Putamen (tissue), 1 donor: Measurements from ENCODE around the gene CTIF.

Experiments
- DNase-seq: peaks from one replicate; pipeline ENCODE4 v3.0.0-alpha.2; 2016; ENCODE audit warnings: low spot score

CTIF gene

GRCh38 chr18:48667276-48668254, 128.7 kb downstream of the CTIF start:
- no peak for DNase-seq

DNA sequence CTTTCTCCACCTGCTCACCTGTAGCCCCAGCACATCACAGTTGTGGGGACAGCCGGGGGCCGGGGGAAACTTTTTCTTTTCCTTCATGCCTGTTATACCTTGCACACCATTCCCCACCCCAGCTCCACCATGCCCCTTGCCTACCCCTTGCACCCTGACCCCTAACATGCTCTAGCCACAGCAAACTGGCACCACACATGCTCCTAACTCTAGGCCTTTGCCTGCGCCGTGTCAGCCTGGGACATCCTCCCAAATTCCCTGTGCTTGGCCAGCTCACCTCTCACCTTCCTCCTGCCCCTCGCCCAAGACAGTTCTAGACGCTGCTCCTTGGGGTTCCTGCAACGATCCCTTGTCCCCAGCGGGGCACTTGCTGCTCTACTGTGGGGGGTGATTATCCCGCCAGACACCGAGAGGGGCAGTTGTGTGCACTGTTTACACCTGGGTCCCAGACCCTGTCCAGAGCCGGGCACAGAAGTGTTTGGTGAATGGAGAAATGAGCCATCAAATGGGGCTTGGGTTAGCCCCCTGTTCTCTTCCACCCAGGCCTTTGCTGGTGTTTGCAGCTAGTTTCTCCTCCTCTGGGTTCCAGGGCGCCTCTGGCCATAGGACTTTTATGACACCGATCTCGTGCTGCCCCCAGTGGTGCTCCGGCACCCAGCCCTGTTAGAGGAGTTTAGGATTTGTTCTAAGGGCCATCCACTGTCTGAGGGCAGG, 129.8 kb downstream of the CTIF start:
- no peak for DNase-seq

DNA sequence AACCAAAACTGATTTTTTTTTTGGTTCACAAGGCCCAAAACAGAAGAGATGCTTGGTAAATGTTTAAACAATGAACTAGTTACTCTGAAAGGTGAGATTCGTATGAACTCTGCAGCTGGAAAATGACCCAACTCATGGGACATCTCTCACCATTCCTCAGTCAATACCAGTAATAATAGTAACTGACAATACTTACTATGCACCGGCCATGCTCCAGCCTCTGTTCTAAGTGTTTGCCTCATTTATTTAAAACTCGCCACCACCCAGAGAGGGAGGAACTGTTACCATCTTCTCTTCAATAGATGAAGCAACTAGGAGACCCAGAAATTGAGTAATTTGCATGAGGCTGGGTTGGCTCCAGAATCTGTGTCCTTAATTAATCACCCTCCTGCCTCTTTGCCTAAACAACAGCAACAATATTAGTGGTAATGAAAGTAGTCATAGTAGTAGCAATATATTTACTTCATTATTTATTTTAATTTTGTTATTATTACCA, 130.4 kb downstream of the CTIF start:
- no peak for DNase-seq

DNA sequence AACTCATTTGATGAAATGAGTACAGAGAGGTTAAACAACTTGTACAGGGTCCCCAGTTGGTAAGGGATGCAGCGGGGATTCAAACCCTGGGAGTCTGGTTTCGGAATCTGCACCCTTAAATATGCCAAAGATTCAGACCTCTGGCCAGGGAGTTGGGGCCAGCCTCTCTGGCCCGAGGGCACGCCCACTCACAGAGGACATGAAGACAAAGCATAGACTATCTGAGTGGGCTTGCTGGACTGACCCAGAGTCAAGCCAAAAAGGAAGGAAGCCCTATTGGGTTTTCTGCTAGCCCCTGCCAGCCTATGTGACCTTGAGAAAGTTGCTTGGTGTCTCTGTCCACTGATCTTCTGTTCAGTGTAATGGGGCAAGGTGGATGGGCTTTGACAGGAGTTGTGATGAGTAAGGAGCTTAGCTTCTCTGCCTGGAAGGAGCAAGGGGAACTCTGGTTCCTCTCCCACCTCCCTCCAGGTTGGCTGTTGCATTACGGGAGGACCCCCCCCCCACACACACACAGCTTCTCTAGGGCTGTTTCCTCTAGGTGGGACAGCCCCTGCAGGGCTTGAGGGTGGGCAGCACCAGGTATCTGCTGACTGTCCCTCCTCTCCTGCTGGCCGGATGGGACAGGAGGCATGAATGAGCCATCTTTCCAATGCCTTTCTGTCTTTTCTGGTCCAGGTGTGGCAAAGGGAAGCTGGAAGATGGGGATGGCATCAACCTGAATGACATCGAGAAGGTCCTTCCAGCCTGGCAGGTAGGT, 131.3 kb downstream of the CTIF start:
- DNase-seq = no peak

- no peak for DNase-seq
These were observed 132.1 kb downstream of the CTIF start for GRCh38 chr18:48670751-48671560.

DNA sequence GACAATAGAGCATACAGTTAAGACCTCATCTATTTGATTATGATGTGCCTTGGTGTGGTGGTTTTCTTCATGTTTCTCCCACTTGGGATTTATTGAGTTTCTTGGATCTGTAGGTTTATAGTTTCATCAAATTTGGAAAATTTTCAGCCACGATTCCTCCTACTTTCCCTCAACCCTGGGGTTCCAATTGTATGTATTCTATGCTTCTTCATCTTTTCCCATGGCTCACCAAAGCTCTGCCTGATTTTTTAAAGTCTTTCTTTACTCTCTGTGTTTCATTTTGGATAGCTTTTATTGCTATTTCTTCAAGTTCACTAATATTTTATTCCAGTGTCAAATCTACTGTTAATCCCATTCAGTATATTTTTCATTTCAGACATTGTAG, 132.7 kb downstream of the CTIF start:
- no peak for DNase-seq

GRCh38 chr18:48672671-48673340, 134.0 kb downstream of the CTIF start:
- DNase-seq = no peak

DNA sequence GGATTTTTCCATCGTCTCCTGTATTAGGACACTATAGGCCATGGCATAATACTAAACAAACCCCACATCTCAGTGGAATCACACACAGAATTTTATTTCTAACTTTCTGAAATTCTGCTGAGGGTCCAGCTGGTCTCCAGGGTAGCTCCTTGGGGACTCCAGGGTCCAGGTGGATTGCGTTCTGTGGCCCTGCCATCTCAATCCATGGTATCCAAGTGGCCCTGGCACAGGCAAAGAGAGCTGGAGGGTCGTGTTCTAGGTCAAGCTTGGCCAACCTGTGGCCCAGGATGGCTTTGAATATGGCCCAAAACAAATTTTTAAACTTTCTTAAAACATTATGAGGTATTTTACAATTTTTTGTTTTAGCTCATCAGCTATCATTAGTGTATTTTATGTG, 134.6 kb downstream of the CTIF start:
- DNase-seq = no peak

DNA sequence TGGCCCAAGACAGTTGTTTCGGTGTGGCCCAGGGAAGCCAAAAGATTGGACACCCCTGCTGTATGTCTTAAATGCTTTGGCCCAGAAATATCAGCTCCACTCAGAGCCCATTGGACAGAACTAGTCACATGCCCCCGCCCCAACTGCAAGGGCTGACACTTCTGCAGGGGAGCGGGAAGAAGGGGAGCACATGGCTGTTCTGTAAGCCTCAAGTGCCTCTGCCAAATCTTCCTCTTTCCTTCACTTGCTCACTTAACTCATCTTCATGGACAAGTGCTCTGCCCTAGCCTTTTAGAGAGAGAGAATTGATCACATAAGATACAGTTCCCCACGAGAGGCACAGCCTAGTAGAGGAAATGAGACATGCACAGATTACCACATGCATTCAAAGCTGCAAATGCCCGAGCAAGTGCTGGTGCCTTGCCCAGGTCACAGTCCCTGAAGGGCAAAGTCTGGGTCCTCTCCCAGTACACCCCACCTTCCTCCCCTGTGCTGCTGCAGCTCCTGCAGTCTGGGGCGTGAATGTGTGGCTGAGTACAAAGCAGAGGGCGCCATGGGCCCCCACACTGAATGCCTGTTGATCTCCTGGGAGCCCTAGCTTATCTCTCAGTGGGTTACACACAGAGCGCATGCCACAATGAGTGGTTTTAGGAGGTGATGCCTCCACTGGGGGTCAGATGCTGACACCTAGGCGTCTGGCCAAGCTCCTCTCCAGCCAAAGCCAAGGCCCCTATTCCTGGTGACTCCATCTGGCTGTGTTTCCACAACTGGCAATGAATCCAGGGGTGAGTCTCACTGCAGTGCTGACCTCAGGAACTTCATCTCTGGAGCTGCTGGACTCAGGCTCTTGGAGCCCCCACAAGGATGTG, 135.3 kb downstream of the CTIF start:
- DNase-seq = no peak

DNA sequence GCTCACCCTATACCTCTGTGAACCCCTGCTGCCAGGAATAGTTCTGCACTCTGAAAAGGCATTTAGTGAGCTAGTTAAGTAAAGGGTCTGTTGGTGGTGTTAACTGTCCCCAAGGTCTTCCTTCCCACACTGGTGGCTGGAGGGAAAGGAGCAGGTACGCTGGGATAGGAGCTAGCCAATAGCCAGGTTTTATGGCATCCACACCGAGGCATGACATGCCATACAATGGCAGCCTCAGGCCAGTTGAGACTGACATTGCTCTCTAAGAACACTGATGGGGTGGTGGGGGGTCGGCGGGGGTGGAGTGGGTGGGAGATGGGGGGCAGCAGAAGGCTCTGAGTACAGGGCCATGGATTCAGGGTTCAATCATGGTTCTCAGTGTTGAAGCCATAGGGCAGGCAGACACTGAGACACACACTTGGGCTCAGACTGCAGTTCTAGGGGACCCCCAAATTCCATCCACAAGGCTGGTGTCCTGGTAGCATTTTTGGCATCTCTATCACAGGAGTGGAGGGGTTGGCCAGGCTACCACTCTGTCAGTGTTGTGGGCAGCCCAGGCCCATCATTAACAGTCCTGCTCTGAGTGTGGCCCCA, 136.0 kb downstream of the CTIF start:
- DNase-seq = no peak

- DNase-seq = peak; percentile 84
These were observed 136.5 kb downstream of the CTIF start for GRCh38 chr18:48675352-48675761.

- no peak for DNase-seq
These were observed 137.1 kb downstream of the CTIF start for GRCh38 chr18:48675912-48676311.

GRCh38 chr18:48676346-48676745, 137.5 kb downstream of the CTIF start:
- DNase-seq = no peak

DNA sequence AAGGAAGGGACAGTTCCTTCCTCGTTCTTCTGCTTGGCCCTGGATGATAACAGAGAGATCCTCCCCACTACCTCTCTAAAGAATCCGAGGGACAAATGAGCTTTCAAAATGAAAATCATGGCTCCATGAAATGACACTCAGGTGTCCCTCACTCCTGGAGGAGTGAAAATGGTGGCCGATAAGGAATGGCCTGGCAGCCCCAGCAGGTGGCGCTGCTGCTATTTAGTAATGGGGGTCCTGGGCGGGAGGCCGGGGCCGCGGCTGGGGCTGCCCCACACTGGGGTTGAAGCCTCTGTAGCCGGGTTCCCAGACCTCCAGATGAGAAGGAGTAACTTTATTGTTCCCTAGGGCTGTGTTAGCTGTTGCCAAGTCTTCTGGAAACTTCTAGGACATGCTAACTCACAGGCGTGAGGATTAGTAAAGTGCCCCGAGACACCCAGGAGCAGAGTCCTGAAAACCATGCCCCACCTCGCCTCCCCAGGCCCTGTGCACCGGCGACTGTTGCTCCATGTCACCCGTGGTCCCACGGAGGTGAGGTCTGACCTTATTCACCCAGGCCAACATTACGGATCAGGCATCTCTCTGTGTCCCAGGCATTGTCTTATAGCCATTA, 138.0 kb downstream of the CTIF start:
- peak; percentile 56 for DNase-seq

GRCh38 chr18:48678237-48679115, 139.6 kb downstream of the CTIF start:
- no peak for DNase-seq

- no peak for DNase-seq
These were observed 140.4 kb downstream of the CTIF start for GRCh38 chr18:48679236-48679635.

- peak; percentile 56 for DNase-seq
These were observed 141.8 kb downstream of the CTIF start for GRCh38 chr18:48680339-48681250.
